Kidney (tissue), 14 donors: ENCODE data around the gene HPCA. TPM values are rescaled to one million over a fixed set of nuclear protein-coding genes. Genes with fewer than 3 reads are reported as not detected.
A peak's percentile ranks its signal among the peaks of the same experiment; 100 is the strongest.

ENCODE experiments used
- DNase-seq, 5 donors: peaks; one replicate each; pipeline ENCODE4 v3.0.0-alpha.2; 2013 to 2020
- FAIRE-seq: peaks from 2 replicates; lab custom pipeline; 2012; peaks lifted over from hg19 to GRCh38; lab: Jason Lieb, UNC
- H3K27ac ChIP-seq, 2 donors: one replicate each; pipeline ENCODE4 v1.7.0; 2013; ENCODE audit warnings: low read depth in 2 of 2, low read length in 2 of 2, inconsistent platforms in 1 of 2
- H3K27me3 ChIP-seq: one replicate; pipeline ENCODE4 v1.7.1; 2013; ENCODE audit warnings: low read length, inconsistent platforms; ENCODE audit not compliant: control insufficient read depth, insufficient read depth
- H3K36me3 ChIP-seq, 3 donors: one replicate each; pipeline versions ENCODE4 v1.7.0 to v1.7.1; 2013; ENCODE audit warnings: low read length in 3 of 3, control low read depth in 1 of 3, inconsistent platforms in 1 of 3; ENCODE audit not compliant: insufficient read depth in 3 of 3, control insufficient read depth in 2 of 3
- H3K4me1 ChIP-seq, 3 donors: one replicate each; pipeline versions ENCODE4 v1.7.0 to v1.7.1; 2013; ENCODE audit warnings: low read length in 3 of 3, inconsistent platforms in 1 of 3, low read depth in 1 of 3; ENCODE audit not compliant: control insufficient read depth in 2 of 3, insufficient read depth in 2 of 3
- H3K4me3 ChIP-seq, 3 donors: one replicate each; pipeline versions ENCODE4 v1.7.0 to v1.8.1; 2013; ENCODE audit warnings: low read length in 3 of 3, control low read depth in 1 of 3, inconsistent platforms in 1 of 3
- H3K9ac ChIP-seq, 3 donors: one replicate each; pipeline versions ENCODE4 v1.7.0 to v1.7.1; 2013; ENCODE audit warnings: low read length in 3 of 3, control low read depth in 1 of 3, inconsistent platforms in 1 of 3
- H3K9me3 ChIP-seq, 3 donors: one replicate each; pipeline versions ENCODE4 v1.7.0 to v1.7.1; 2013; ENCODE audit warnings: low read length in 3 of 3, control low read depth in 1 of 3, inconsistent platforms in 1 of 3; ENCODE audit not compliant: control insufficient read depth in 2 of 3, insufficient read depth in 1 of 3
- intact Hi-C: fragments of 100-400 bp; cut with DNase I; formaldehyde crosslinking; loops from one replicate; pipeline ENCODE4 v1.11.1; 2022
- polyA plus RNA-seq: library from polyadenylated mRNA; stranded (reverse); fragments of 350-450 nt; fragmentation: Illumina TruSeq; extraction: RNeasy Lipid Tissue Mini Kit (QIAGEN cat#74804); gene quantifications from one replicate; pipeline ENCODE4 v1.2.3, GENCODE V29; 2014; ENCODE audit warnings: low read depth, low replicate concordance; ENCODE audit not compliant: insufficient read depth
- total RNA-seq: library from RNA; stranded (reverse); fragmentation: NEBNext Ultra II Directional; extraction: Animal tissue kit (Norgen Biotek cat#: 25700); gene quantifications from one replicate; pipeline ENCODE4 v1.2.1, GENCODE V29; 2021
- TF ChIP-seq, protein P1 (sequence below): IDR thresholded peaks from 3 replicates; pipeline ENCODE4 v1.5.1; 2012; ENCODE audit warnings: mild to moderate bottlenecking, moderate library complexity, borderline replicate concordance; ENCODE audit not compliant: insufficient read depth; ENCODE audit errors: extremely low read depth
- donor health status: control.
- donor health status: control.
- donor health status: control.
- donor health status: control.
- donor health status: control.
- donor health status: DM: yes; HTN: yes; CAD: no.
- donor health status: Normal renal cell carcinoma (clear cell type).

Gene HPCA
- total and polyA plus RNA-seq, 2 donors from 2014 or later = 0.28 to 1.2 TPM

DNA sequence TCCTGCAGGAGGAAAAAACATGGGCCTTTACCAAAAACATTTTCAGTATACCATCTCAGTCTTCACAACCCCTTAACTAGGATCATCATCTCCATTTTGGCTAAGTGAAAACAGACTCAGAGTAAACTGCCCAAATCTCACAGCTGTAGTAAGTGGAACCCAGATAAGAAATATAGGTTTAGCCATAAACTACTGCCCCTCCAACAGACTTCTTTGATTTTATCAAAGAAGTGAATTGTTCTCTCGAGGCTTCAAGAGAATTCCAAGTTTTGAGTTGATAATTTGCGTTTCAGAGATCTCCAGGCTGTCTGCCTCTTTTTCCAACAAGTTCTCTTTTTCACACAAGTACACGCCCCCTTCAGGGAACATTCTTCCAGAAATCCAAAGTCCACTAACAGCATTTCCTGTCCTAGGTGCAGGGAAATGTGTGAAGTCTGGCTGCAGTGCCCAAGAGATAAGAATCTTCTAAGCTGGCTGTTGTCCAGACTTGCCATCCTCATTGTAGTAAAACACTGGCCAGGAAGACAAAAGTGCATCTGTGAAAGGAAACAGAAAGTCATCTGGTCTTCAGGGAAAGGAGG is 47.5 kb downstream of the HPCA start:
- H3K27me3 ChIP-seq = no peaks in the 10 kb centered on the region
- TF ChIP-seq, protein P1, sequence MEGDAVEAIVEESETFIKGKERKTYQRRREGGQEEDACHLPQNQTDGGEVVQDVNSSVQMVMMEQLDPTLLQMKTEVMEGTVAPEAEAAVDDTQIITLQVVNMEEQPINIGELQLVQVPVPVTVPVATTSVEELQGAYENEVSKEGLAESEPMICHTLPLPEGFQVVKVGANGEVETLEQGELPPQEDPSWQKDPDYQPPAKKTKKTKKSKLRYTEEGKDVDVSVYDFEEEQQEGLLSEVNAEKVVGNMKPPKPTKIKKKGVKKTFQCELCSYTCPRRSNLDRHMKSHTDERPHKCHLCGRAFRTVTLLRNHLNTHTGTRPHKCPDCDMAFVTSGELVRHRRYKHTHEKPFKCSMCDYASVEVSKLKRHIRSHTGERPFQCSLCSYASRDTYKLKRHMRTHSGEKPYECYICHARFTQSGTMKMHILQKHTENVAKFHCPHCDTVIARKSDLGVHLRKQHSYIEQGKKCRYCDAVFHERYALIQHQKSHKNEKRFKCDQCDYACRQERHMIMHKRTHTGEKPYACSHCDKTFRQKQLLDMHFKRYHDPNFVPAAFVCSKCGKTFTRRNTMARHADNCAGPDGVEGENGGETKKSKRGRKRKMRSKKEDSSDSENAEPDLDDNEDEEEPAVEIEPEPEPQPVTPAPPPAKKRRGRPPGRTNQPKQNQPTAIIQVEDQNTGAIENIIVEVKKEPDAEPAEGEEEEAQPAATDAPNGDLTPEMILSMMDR = no peak
- H3K9ac ChIP-seq = peak overlapping the region in 2 of 3 donors; percentile 8 to 31
- DNase-seq (peak in 2 of 5 donors; percentile 46 to 73), FAIRE-seq (no peak)
- intact Hi-C loops = no loop called here
- H3K9me3 ChIP-seq = no peaks in the 10 kb centered on the region
- peak overlapping the region; percentile 65 to 71 for H3K27ac ChIP-seq
- H3K4me1 ChIP-seq = peaks cover 0 to 16% (median 7%) of the 10 kb centered on the region in 3 donors
- no peak overlapping the region for H3K4me3 ChIP-seq
- peaks cover 5 to 16% (median 9%) of the 10 kb centered on the region in 3 donors for H3K36me3 ChIP-seq

DNA sequence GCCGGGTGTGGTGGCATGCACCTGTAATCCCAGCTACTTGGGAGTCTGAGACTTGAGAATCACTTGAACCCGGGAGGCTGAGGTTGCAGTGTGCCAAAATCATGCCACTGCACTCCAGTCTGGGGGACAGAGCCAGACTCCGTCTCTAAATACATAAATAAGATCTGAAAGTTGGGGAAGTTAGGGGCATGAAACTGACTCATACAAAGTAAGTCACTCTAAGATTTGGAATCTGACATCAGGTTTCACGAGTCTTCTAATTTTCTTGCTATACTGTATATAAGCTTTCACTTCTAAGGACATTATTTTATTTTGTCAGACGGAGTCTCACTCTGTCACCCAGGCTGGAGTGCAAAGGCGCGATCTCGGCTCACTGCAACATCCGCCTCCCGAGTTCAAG is 48.2 kb downstream of the HPCA start:
- Histone ChIP-seq H3K4me3 (no peak overlapping the region), H3K27ac (peak overlapping the region; percentile 37 to 71), H3K9me3 (no peaks in the 10 kb centered on the region), H3K4me1 (peaks cover 0 to 16% (median 7%) of the 10 kb centered on the region in 3 donors), H3K9ac (no peak overlapping the region), H3K27me3 (no peaks in the 10 kb centered on the region), H3K36me3 (peaks cover 5 to 19% (median 9%) of the 10 kb centered on the region in 3 donors)
- DNase-seq (no peak), FAIRE-seq (no peak)
- TF ChIP-seq, protein P1 = no peak
- intact Hi-C loops = no loop called here

DNA sequence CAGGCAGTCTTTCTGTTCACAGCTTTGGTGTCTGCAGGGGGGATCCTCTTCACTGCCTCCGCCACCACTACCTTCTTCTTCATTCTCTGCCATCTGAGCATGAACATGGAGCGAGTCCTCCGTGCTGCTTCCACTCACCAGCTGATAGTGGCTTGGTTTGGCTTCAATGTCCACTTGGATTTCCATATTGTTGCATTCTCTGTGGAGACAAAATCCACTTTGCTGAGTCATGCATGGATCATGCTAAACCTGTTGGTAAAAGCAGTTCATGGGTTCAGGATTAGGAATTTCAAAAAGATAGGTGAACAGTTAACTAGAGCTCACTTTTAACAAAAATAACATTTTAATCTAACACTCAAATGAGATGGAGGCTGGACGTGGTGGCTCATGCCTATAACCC is 50.8 kb downstream of the HPCA start:
- intact Hi-C loops = no loop called here

More for the DNA sequence above, 50.8 kb downstream of the HPCA start:
- Histone ChIP-seq H3K36me3 (peaks cover 7 to 34% (median 18%) of the 10 kb centered on the region in 3 donors), H3K4me3 (no peak overlapping the region), H3K27me3 (no peaks in the 10 kb centered on the region), H3K9ac (no peak overlapping the region), H3K4me1 (peaks cover 0 to 19% (median 7%) of the 10 kb centered on the region in 3 donors), H3K9me3 (no peaks in the 10 kb centered on the region), H3K27ac (peak overlapping the region in 1 of 2 donors; percentile 59)
- DNase-seq (no peak), FAIRE-seq (no peak)
- TF ChIP-seq, protein P1 = no peak
